GM18499 (cell line): ENCODE measurements around the gene COX7A2L.
"Not testable (repeated sequence)": the region's sequence is repeated elsewhere in the genome, so short reads cannot be mapped to it uniquely, and the experiment has no call there.

Experiments
- ATAC-seq: cut with Tn5 transposase; IDR thresholded peaks from one replicate; pipeline ENCODE4 v1.9.1; 2021; ENCODE audit warnings: moderate number of reproducible peaks; ENCODE audit not compliant: insufficient read depth, unreplicated experiment

COX7A2L gene

DNA sequence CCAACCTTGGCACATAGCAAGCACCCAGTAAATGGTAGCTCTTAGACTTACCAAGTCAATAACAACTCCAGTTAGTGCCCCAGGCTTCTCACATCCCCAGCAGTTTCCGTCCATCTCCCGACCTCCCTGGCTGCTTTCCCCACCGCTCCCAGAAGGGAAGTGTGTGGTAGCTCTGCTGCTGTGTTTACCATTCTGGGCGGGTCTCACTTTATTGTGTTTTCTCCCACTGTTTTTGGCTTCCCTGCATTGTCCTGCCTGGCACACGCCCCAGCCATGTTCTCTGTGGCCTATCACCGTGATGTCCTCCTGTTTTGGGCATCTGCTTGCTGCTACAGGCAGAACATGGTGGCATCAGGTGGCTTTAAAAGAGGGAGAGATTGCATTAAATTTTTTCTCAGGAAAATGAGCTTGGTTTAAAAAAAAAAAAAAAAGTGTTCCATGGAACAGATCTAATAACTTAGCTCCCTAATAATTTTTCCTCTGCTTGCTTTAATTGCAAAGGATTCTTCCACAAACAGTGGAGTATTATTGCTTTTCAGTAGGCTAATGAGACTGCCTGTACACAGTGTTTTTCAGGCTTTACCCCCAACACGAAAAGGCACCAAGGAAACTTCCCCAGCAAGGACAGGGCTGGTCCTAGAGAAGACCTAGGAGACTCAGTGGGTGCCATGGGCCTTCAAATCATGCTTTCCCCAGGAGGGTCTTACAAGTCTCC lies 8.0 kb upstream of the COX7A2L start:
- ATAC-seq = no peak

DNA sequence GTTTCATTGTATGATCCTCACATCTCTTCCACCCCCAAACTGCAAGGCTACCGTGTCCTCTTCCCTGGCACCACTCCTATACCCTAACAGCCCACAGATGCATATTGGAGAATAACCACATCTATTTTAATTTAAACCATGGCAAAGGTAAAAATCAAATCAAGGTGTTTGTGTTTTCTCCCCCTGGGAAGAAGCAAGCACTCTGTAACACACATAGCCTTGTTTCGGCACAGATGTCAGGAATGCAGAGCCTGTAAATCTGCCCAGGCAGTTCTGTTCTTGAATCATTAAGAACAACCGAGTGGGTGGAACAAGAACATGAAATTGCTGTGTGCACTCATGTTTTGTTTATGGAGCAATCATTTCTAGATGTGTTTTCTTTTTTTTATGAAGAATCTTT lies 6.8 kb upstream of the COX7A2L start:
- ATAC-seq = no peak

DNA sequence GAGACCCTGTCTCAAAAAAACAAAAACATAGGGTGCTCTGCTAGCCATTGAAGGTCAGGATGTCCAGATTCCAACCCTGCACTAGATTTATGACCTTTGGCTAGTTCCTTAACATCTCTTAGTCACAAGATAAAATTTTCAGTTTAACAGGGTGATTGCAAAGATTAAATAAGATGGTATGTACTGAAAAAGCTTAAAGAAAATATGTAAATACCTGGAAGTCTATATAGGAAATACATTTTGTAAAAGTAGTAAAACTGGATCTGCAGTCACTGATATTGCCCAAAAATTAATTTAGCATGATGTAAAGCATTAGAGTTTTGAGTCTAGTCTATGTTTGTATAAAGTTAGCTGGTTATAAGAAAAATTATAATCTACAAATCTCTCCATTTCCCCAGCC lies 5.4 kb upstream of the COX7A2L start:
- no peak for ATAC-seq

DNA sequence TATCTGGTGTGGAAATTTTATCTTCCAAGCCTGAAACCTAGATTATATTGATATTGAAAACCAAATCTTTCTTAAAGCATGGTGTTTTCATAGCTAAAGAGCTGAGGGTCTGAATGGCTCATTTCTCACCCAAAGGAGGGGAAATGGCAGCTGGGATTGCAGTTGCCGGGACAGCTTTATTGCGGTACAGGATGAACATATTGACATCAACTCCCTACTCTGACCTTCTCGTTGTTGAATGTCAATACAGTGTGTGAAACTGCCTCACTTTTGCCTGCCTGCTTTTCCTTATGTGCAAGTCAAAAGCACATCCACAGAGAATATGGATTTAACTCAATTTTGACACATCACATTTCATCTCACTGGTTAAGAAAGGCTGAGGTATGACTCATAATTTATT lies 3.6 kb upstream of the COX7A2L start:
- ATAC-seq = no peak

DNA sequence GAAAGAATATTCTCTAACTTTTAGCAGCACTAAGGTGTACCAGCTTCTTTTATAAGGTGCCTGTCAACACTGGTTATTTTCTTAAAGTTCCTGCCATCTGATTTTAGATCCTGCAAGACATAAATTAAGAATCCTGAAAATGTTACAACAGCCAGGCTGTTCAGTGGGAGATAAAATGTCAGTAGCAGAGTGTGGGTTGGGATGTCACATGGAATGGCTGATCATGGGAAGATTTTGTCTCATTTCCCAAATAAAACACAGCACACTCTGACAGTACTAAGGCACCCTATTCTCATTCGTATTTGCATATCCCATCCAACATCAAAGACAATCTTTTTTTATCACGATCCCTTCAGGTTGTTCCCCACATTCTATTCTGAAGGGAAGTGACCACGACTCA lies 2.4 kb upstream of the COX7A2L start:
- no peak for ATAC-seq

DNA sequence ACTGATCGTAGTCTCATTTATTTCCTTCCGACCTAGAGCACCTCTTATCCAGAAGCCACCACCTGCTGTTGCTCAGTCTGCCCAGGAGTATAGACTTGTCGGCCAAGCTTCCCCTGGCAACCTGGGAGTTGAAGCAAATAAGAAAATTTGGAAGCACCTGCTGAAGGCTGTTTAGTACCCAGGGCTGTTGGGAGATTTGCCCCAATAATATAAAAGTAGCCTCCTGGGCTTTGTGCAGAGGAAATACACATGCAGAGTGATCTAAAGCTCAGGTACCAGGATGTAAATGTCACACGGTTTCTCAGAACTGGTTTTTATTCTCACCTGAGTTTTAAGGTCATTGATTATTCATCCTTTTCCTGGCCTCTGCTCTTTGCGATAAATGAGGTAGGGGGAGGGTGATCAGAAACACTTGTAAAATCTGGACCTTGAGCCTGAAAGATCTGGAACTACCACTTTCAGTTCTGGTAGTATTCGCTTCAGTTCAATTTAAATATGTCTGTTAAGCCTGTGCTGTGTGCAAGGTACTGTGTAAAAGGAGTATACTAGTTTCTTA lies 789 bp upstream of the COX7A2L start:
- ATAC-seq = no peak

DNA sequence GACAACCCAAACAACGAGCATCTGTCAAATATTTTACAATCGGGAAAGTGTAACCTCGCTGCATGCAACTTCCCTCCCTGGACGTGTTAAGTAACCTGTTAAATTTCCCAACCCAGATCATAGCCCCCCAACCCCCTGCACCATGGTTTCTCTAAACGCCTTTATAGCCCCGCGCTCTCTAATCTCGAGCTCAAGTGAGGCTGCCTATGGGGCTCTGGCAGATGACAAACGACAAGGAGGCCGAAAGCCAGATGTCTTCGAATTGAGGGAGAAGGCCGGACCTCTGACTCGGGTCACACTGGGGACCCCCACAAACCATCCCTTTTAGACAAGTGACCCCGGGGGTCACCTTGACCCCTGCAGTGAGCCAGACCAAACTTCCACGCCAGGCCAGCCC lies 526 bp downstream of the COX7A2L start:
- ATAC-seq = no peak

DNA sequence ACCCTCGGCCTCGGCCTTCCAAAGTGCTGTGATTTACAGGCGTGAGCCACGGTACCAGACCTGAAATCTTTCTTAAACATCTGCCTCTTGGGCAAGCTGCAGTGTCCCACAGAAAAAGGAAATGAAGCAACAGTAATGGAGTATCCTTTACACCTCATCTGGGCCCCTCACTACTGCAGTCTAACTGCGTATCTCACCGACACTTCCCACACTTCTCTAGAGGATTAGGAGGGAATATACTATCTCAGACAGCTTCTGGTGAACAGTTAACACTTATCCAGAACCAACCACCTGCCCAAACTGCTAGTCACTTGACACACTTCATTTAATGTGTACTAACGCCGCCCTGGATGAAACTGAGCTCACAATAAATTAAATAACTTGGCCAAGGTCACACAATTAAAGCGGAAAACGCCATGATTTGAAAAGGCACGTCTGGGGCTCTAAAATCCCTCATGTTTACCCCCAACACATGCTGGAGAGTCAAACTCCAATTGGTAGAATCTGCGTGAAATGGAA lies 993 bp downstream of the COX7A2L start:
- no peak for ATAC-seq

DNA sequence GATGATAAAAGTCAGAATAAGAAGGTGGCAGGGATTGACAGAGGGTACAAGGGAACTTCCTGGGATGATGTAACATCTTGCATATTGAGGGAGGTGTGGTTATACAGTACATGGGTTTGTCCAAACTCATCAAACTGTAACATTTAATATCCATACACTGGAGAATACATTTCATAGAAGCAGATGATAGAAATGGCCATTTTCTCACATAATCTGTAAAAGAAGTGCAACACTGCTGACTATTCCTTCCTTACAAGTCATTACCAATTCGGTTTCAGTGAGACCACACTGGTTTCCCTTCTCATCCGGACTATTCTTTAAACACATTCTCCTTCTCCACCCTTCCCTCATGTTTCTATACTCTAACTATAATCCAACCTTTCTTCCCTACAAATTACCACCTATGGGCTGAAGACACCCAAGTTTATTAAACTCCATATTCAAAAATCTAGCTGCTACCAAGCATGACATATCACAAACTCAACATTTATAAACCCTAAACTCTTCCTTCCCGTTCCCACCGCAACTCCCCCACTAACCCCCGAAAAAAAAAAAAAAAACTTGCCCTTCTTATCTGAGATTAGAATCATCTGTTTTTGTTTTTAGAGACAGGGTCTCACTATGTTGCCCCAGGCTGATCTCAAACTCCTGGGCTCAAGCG lies 1.6 kb downstream of the COX7A2L start:
- no peak for ATAC-seq

DNA sequence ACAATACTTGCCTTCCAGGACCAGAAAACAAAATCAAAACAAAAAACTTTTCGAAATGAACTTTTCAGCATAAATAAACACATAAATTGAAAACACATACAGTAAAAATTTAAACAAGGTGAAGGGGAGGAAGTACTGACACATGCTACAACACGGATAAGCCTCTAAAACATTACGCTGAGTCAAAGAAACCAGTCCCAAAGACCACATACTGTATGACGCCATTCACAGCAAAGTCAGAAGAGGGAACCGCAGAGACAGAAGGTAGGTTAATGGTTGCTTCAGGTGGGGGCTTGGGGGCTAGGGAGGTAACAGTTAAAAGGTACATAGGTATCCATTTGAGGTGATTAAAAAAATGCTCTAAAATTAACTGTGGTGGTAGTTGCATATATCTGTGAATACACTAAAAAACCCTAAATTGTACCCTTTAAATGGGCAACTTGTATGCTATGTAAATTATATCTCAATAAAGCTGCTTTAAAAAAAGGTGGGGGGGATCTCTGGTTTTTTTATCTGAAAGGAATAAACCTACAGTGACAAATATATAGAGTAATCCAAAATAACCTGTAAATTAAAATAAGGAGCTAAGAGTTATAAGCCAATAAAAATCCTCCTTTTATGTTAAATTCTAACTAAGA lies 7.1 kb downstream of the COX7A2L start:
- no peak for ATAC-seq

DNA sequence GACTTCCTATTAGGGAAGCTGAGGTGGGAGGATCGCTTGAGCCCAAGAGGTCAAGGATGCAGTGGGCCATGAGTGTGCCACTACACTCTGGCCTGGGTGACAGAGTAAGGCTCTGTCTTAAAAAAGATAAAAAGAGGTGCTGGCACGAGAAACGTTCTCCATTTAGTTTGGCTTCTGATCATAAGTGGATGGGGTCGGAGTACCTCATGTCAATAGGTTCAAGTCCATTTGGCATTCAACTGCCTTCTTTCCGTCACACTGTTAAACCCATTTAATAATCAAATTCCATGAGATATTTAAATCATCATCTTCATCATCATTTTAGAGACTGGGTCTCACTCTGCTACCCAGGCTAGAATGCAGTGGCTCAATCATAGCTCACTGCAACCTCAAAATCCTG lies 9.2 kb downstream of the COX7A2L start:
- no peak for ATAC-seq

DNA sequence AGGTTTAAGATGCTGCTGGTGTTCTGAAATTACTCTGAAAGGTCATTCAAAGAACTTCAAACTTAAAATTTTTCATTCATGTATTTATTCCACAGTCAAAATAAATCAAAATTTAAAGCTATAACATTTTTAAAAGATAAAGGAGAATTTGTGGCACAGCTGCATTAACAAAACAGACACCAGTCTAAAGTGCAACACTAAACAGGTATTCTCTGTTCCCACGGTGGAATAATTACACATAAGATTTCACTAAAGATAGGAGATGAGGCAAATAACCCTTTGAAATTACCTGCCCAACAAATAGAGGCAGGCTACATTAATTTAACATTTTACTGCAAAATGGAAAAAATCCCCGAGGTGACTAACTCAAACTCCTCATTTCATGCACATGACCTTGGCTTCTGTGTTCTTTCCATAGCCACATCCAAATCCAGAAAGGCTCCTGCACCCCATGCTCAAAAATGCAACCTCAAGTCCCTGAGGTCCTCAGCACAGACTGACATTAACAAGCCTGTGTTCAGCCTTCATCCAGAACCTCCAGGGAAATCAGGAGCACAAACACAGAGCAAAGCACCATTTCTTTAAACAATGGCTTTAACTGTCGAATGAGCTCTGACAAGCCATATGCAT lies 10.5 kb downstream of the COX7A2L start:
- no peak for ATAC-seq

DNA sequence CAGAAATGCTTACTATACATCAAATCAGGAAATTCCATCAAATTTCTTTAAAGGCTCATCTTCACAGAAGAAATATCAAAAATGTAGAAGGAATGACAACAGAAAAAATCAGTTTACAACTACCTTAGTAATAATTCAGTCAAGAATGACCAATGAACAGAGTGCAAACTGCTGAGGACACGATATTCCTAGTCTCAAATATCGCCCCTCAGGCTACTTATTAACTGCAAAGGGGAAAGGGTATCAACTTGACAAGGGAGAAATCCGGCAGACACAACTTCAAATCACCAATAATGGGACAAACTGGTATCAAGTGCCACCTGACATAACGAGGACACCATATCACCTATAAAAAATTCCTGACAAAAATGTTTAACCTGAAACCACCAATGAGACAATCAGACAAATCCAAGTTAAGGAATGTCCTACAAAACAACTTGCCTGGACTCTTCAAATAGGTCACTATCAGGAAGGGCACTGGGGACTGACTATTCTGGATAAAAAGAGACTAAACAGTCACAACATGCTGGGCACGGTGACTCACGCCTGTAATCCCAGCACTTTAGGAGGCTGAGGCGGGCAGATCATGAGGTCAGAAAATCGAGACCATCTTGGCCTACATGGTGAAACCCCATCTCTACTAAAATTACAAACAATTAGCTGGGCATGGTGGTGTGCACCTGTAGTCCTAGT lies 12.8 kb downstream of the COX7A2L start:
- no peak for ATAC-seq

DNA sequence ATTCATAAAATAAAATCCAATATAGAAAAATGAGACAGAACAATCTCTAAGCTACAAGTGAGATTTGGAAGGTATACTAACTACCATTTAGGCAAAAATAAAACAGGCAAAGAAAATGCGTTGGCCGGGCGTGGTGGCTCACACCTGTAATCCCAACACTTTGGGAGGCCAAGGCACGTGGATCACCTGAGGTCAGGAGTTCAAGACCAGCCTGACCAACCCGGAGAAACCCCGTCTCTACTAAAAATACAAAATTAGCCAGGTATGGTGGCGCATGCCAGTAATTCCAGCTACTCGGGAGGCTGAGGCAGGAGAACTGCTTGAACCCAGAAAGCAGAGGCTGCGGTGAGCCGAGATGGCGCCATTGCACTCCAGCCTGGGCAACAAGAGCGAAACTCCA lies 13.5 kb downstream of the COX7A2L start:
- ATAC-seq = not testable (repeated sequence)

DNA sequence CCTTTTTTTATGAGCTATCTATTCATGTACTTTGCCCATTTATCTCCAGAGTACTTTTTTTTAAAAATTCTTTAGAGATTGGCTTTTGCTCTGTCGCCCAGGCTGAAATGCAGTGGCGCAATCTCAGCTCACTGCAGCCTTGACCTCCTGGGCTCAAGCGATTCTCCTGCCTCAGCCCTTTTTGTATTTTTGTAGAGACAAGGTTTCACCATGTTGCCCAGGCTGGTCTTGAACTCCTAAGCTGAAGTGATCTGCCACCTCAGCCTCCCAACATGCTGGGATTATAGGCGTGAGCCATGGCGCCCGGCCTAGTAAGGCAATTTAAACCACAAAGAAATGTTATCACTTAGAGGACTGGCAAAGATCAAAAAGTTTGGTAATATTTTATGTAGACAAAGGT lies 14.2 kb downstream of the COX7A2L start:
- ATAC-seq = not testable (repeated sequence)

DNA sequence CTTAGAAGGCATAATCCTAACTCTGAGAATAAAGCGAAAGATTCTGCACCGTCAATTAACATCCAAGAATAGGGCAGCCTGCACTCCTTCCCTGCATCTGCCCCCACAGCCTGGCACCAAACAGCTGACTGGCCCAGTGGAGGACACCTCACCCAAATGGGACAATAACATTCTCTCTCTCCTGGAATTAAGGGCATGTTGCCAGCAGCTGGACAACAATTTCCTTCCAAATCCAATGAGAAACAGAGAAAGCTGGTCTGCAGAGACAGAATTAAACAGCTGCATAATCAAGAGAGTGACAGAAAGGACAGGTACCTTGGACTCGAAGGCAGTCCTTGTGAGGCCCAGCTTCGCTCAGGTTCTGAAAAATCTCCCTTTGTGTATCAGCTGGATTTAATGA lies 15.0 kb downstream of the COX7A2L start:
- no peak for ATAC-seq

DNA sequence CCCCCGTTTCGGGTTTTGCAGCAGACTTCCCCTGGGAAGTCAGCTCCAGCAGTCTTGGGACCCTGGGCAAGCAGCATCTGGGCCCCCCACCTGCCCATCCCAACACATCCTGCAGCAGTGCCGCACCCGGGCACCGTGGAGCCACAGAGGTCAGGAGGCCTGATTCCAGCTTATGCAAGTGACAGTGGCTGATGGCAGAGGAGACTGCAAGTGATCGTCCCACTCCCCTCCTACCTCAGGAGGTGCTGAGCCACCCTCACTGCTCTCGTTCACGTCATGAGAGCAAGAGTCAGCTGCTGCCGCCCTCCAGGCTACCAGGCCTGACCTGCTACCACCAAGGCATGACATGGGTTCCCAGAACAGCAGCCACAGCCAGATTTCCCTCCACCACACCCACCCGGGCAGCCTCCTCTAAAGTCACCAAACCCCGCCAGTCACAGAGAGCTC lies 18.2 kb downstream of the COX7A2L start:
- ATAC-seq = no peak

DNA sequence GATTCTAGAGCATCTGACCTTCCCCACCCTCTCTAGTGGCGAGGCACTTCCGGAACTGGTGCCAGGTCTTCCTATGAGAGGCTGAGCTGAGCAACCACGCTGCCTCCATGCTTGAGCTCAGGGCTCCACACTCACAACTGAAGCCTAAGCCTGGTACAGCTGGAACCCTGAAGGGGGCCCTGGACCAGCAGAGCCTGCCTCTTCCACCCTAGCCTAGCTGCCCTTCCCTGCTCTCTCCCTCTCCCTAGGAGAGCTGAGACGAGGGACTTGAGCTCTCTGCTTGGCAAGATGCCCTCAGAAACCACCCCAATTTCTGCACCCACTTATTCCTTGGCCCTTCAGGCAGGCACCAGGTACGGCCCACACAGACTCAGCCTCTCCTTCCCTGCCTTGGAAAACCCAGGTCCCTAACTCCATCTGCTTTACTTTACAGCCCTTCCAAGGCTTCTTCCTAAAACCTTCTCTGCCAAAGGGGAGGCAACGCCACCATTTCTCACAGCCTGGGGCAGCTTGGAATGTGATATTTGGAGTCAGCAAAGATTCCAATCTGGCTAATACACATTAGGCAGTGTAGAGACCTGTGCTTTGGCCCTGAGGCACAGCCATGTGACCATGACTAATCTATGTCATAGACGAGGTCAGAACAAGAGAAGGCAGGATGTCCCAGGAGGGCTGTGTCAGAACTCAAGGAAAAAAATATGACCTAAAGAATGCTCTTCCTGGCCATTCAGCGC lies 18.8 kb downstream of the COX7A2L start:
- no peak for ATAC-seq

DNA sequence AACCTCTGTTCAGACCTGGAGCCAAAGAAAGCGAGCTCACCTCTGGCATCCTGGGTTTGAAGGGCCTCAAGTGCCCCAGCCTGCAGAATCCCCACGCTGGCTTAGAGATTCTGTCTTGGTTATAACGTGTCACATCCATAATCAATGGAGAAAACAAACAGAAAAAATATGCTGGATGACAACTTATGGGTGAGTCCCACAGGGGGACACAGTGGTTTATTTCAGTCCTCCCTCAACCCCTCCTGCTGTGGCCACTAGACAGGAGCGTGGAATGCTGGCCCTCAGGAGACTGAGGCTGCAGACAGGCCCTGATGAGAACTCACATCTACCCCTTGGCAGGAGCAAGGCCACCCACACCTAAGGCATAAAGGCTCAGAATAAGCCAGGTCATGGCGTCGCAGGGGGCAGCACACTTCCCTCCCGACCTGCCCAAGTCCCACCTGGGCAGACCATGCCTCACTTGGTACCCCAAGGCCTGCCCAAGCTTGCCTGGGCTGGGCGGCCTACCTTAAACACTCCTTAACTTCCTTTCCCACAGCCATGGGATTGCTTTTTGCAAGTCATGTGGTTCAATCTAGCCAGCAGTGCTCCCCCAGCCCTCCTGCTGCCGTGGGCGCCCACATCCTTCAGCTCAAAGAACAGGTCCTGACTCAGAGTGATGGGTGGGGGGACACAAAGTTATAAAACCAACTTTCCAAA lies 19.9 kb downstream of the COX7A2L start:
- ATAC-seq = no peak
